Astrocyte (in vitro differentiated cells and primary cell): ENCODE data around the gene MAN1B1.

Source experiments
- CTCF ChIP-seq: IDR thresholded peaks from 2 replicates; pipeline ENCODE4 v1.5.1; 2011; ENCODE audit warnings: low read depth, mild to moderate bottlenecking, inconsistent platforms, low read length, moderate library complexity; ENCODE audit not compliant: insufficient read depth
- EZH2 ChIP-seq: IDR thresholded peaks from 2 replicates; pipeline ENCODE4 v1.6.1; 2012; ENCODE audit warnings: mild to moderate bottlenecking, low read length, inconsistent platforms; ENCODE audit not compliant: insufficient read depth

- TF ChIP-seq CTCF, result no peak
- TF ChIP-seq EZH2, result no peak
Measured at GRCh38 chr9:137063311-137064026, 23.3 kb upstream of the MAN1B1 start.
